Measurements from ENCODE around the gene NOS1AP. TPM values are rescaled to one million over a fixed set of nuclear protein-coding genes. Genes with fewer than 3 reads are reported as not detected.

NOS1AP gene
- total RNA-seq, 1 donor from 2014 or later: 2.0 TPM

DNA sequence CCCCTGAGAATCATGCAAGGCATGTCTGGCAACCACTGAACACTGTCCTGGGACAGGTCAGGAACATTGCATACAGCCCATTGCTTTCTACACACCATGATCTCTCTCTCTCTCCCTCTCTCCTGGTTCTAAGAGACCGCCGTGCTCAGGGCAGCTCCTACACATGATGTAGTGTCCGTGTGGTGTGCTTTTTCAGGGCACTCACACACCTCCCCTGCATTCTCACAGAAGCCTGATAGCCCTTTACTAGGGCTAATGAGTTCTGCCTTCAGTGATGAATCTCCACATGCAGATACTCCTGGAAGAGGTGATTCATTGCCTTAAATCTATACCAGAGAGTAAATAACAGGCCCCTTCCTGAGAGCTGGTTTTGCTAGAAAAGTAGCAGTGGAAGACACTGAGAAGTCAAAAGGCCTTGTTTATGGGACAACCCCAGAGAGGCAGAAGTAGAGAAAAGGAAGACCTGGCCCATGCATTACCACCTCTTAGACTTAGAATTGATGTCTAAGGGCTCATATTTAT, 38.7 kb upstream of the NOS1AP start:
- DNase-seq (ENCODE audit: extremely low spot score in 2 of 2): no peak
- Histone ChIP-seq H3K36me3 (no peaks in the 10 kb centered on the region), H3K4me3 (no peak overlapping the region), H3K27me3 (no peaks in the 10 kb centered on the region), H3K9me3 (no peaks in the 10 kb centered on the region), H3K4me1 (no peaks in the 10 kb centered on the region), H3K27ac (no peak overlapping the region)
- intact Hi-C loops (cut with DNase I): no loop called here
- no peak for TF ChIP-seq CTCF (IDR thresholded peaks at IDR 0.05)
- TF ChIP-seq POLR2A (IDR thresholded peaks at IDR 0.05): no peak
- no peak for TF ChIP-seq POLR2AphosphoS5 (IDR thresholded peaks at IDR 0.05; ENCODE audit: insufficient read depth in 1 of 2, low read depth in 1 of 2)

DNA sequence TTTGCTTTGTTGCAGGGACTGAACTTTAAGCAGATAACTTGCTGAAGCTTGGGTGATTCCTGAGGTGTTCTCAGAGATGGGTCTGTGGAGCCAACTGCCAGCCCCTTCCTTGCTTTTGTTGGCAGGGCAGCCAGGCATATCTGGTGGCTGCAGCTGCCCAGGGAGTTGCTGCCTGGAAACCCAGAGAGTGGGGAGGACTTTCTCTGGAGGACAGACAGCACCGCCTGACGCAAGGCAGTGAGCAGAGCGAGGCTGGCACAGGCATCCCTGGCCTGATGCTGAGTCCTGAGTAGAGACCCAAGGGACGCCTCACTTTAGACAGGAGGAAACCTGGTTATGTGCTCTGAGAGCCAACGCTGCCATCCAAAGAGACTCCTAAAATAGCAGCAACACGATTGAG, 36.1 kb upstream of the NOS1AP start:
- intact Hi-C loops (cut with DNase I): no loop called here
- H3K27ac ChIP-seq: no peak overlapping the region

GRCh38 chr1:162035241-162035640, 34.2 kb upstream of the NOS1AP start:
- no peaks in the 10 kb centered on the region for H3K36me3 ChIP-seq
- no peaks in the 10 kb centered on the region for H3K4me1 ChIP-seq
- no peak overlapping the region for H3K4me3 ChIP-seq
- H3K27ac ChIP-seq: no peak overlapping the region
- no peak for DNase-seq (ENCODE audit: extremely low spot score in 2 of 2)
- TF ChIP-seq CTCF (IDR thresholded peaks at IDR 0.05) (no peak), POLR2A (IDR thresholded peaks at IDR 0.05) (no peak), POLR2AphosphoS5 (IDR thresholded peaks at IDR 0.05; ENCODE audit: insufficient read depth in 1 of 2, low read depth in 1 of 2) (no peak)
- no peaks in the 10 kb centered on the region for H3K9me3 ChIP-seq
- intact Hi-C loops (cut with DNase I): no loop called here
- no peaks in the 10 kb centered on the region for H3K27me3 ChIP-seq

More for the DNA sequence above, 36.1 kb upstream of the NOS1AP start:
- H3K9me3 ChIP-seq: no peaks in the 10 kb centered on the region
- no peaks in the 10 kb centered on the region for H3K4me1 ChIP-seq
- no peaks in the 10 kb centered on the region for H3K36me3 ChIP-seq
- DNase-seq (ENCODE audit: extremely low spot score in 2 of 2): no peak
- no peak for TF ChIP-seq POLR2A (IDR thresholded peaks at IDR 0.05)
- TF ChIP-seq CTCF (IDR thresholded peaks at IDR 0.05): no peak
- no peak for TF ChIP-seq POLR2AphosphoS5 (IDR thresholded peaks at IDR 0.05; ENCODE audit: insufficient read depth in 1 of 2, low read depth in 1 of 2)
- H3K27me3 ChIP-seq: no peaks in the 10 kb centered on the region
- H3K4me3 ChIP-seq: no peak overlapping the region

GRCh38 chr1:162036163-162036562, 33.3 kb upstream of the NOS1AP start:
- H3K4me3 ChIP-seq: no peak overlapping the region
- H3K27ac ChIP-seq: no peak overlapping the region
- no peaks in the 10 kb centered on the region for H3K9me3 ChIP-seq
- no peak for DNase-seq (ENCODE audit: extremely low spot score in 2 of 2)
- H3K4me1 ChIP-seq: no peaks in the 10 kb centered on the region
- intact Hi-C loops (cut with DNase I): loop anchor here (2.0 kb wide), 1 partner anchor 243 kb away; no protein-coding TSS in a partner anchor
- H3K36me3 ChIP-seq: no peaks in the 10 kb centered on the region
- TF ChIP-seq POLR2AphosphoS5 (IDR thresholded peaks at IDR 0.05; ENCODE audit: insufficient read depth in 1 of 2, low read depth in 1 of 2): no peak
- TF ChIP-seq CTCF (IDR thresholded peaks at IDR 0.05): no peak
- no peak for TF ChIP-seq POLR2A (IDR thresholded peaks at IDR 0.05)
- no peaks in the 10 kb centered on the region for H3K27me3 ChIP-seq

DNA sequence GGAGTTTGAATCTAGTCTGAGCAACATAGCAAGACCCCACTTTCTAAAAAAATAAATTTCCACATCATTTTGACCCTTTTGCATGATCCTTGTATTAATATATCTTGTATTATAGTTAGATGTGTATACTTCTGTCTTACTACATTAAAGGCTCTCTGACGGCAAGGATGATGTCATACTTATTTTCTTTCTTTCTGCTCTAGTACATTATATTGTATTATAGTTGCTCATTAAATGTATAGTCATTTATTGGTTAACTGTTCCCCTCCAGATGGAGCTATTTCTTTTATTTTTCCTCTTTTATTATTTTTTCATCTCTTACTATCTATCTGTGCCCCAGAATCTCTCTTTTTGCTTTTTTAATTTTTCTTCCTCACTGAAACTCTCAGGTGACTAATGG, 30.9 kb upstream of the NOS1AP start:
- intact Hi-C loops (cut with DNase I): no loop called here
- Histone ChIP-seq H3K4me3 (no peak overlapping the region), H3K36me3 (no peaks in the 10 kb centered on the region), H3K4me1 (no peaks in the 10 kb centered on the region), H3K27me3 (no peaks in the 10 kb centered on the region), H3K9me3 (no peaks in the 10 kb centered on the region), H3K27ac (no peak overlapping the region)
- no peak for TF ChIP-seq POLR2A (IDR thresholded peaks at IDR 0.05)
- no peak for TF ChIP-seq POLR2AphosphoS5 (IDR thresholded peaks at IDR 0.05; ENCODE audit: insufficient read depth in 1 of 2, low read depth in 1 of 2)
- no peak for TF ChIP-seq CTCF (IDR thresholded peaks at IDR 0.05)
- DNase-seq (ENCODE audit: extremely low spot score in 2 of 2): no peak

All from vagina (tissue), 2 donors.